ENCODE data around the gene TMEM170A.

The TMEM170A gene

DNA sequence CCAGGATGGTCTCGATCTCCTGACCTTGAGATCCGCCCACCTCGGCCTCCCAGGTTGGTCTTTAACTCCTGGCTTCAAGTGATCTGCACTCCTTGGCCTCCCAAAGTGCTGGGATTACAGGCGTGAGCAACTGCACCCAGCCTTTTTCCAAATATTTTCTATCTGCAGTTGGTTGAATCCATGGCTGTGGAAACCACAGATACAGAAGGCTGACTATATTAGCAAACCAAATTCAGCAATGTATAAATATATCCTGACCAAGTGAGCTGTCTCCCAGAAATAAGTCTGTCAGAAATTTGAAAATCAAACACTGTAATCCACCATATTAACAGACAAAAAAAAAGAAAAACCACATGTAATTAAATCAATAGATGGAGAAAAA, 40.8 kb downstream of the TMEM170A start:
- no CpG with 5 or more reads among the region's 4 CpGs for WGBS (ENCODE audit: insufficient coverage, insufficient read length)
- Histone ChIP-seq H3K27ac (ENCODE audit: low read length) (no peak overlapping the region), H3K4me1 (ENCODE audit: control insufficient read depth, insufficient read depth, low read length) (no peaks in the 10 kb centered on the region), H3K9me3 (ENCODE audit: control insufficient read depth, insufficient read depth, low read length) (no peaks in the 10 kb centered on the region), H3K4me3 (ENCODE audit: low read length) (no peak overlapping the region), H3K27me3 (ENCODE audit: control insufficient read depth, insufficient read depth, low read length) (no peaks in the 10 kb centered on the region), H3K36me3 (ENCODE audit: control insufficient read depth, insufficient read depth, low read length) (no peaks in the 10 kb centered on the region)
- no peak for DNase-seq (ENCODE audit: low read depth, low spot score)

DNA sequence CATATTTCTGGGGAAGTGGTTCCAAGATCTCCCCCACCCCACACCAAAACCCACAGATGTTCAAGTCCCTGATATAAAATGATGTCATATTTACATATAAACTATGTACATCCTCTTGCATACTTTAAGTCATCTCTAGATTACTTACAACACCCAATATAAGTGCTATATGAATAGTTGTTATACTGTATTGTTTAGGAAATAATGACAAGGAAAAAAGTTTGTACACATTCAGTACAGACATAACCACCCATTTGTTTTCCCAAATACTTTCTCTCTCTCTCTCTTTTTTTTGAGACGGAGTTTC, 42.7 kb downstream of the TMEM170A start:
- H3K9me3 ChIP-seq (ENCODE audit: control insufficient read depth, insufficient read depth, low read length): no peaks in the 10 kb centered on the region
- H3K4me3 ChIP-seq (ENCODE audit: low read length): no peak overlapping the region
- no CpG with 5 or more reads among the region's 1 CpG for WGBS (ENCODE audit: insufficient coverage, insufficient read length)
- no peaks in the 10 kb centered on the region for H3K4me1 ChIP-seq (ENCODE audit: control insufficient read depth, insufficient read depth, low read length)
- DNase-seq (ENCODE audit: low read depth, low spot score): no peak
- no peaks in the 10 kb centered on the region for H3K36me3 ChIP-seq (ENCODE audit: control insufficient read depth, insufficient read depth, low read length)
- H3K27me3 ChIP-seq (ENCODE audit: control insufficient read depth, insufficient read depth, low read length): no peaks in the 10 kb centered on the region
- no peak overlapping the region for H3K27ac ChIP-seq (ENCODE audit: low read length)

DNA sequence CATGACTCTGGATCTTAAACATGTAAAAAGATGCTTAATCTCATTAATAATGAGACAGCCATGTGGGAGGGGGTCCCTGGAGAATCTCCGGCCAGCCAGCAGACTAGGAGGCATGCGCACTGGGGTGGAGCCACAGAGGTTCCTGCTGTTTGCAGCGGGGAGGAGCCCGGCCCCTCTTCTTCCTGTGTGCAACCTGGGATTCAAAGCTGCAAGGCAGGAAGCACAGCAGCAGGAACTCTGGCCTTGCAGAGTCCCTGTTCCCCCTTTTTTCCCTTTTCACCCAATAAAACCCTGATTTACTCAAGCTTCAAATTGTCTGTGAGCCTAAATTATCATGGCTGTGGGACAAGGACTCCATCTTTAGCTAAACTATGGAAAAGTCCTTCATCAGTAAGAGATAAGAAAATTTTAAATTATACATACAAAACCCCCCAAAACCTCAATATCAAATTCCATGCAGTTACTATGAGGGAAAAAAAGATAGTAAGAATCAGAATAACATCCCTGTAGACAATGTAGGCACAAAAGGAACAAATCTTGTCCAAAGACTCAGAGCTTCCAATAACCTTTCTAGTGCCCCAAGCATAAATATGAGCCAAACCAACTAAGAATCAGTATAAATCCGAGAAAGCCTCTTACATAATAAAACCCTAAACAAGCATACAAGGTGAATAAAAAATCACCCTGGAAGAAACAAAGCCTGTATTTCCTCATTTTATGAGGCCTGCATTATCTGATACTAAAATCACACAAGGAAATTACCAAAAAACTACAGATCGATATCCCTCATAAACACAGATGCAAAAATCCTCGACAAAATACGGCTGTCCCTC, 43.3 kb downstream of the TMEM170A start:
- no peaks in the 10 kb centered on the region for H3K4me1 ChIP-seq (ENCODE audit: control insufficient read depth, insufficient read depth, low read length)
- H3K9me3 ChIP-seq (ENCODE audit: control insufficient read depth, insufficient read depth, low read length): no peaks in the 10 kb centered on the region
- H3K4me3 ChIP-seq (ENCODE audit: low read length): no peak overlapping the region
- H3K27ac ChIP-seq (ENCODE audit: low read length): no peak overlapping the region
- H3K27me3 ChIP-seq (ENCODE audit: control insufficient read depth, insufficient read depth, low read length): no peaks in the 10 kb centered on the region
- H3K36me3 ChIP-seq (ENCODE audit: control insufficient read depth, insufficient read depth, low read length): no peaks in the 10 kb centered on the region
- peak; percentile 47 for DNase-seq (ENCODE audit: low read depth, low spot score)
- no CpG with 5 or more reads among the region's 8 CpGs for WGBS (ENCODE audit: insufficient coverage, insufficient read length)

DNA sequence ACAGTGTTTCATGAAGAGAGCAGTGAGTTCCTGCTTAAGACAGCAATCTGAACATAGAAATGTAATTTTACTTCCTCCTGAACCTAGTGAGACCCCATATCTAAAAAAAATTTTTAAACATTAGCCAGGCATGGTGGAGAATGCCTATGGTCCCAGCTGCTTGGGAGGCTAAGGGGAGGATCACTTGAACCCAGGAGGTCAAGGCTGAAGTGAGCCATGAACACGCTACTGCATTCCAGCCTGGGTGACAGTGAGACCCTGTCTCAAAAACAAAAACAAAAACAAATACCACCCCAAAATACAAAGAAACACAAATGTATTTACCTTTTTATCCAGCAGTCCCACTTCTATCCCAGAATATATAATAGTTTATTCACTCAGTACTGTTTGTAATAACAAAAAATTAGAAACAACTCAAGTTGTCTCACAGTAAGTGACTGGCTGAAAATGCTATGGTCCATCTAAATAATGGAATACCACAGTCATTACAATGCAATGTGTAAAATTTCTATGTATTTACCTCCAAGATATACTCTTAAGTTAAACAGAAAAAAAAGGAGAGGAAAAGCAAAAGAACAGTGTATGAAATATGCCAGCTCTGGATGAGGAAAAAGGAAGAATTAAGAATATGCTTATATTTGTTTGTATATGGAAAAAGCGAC, 47.5 kb downstream of the TMEM170A start:
- Histone ChIP-seq H3K27me3 (ENCODE audit: control insufficient read depth, insufficient read depth, low read length) (no peaks in the 10 kb centered on the region), H3K27ac (ENCODE audit: low read length) (no peak overlapping the region), H3K36me3 (ENCODE audit: control insufficient read depth, insufficient read depth, low read length) (peaks cover 4% of the 10 kb centered on the region; the same call in 1 of the 2 replicates), H3K4me3 (ENCODE audit: low read length) (no peak overlapping the region), H3K4me1 (ENCODE audit: control insufficient read depth, insufficient read depth, low read length) (no peaks in the 10 kb centered on the region), H3K9me3 (ENCODE audit: control insufficient read depth, insufficient read depth, low read length) (no peaks in the 10 kb centered on the region)
- no peak for DNase-seq (ENCODE audit: low read depth, low spot score)
- WGBS (ENCODE audit: insufficient coverage, insufficient read length): no CpG with 5 or more reads among the region's 2 CpGs

DNA sequence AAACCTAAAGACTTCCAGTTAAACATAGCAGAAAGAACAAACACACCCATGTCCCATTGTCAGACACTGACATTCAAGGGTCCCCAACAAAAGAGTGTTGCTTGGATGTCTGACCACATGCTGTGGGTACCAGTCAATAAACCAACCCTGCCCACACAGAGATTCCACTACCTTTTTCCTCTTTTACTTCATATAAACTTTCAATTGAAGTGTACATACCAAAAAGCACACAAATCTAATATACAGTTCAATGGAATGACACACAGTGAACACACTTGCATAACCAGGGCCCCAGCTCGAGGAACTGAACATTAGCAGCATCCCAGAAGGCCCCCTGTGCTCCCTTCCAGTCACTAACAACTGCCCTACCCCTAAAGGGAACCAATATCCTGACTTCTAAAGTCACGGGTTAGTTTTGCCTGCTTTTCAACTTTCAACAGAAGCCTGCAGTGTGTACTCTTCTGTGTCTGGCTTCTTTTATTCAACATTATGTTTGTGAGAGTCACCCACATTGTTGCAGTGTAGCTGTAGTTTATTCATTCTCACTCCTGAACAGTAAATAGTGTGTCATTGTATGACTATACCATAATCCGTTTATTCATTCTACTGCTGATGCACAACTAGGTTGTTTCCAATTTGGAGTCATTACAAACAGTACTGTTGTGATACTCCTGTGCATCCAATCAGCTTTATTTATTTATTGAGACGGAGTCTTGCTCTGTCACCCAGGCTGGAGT, 49.2 kb downstream of the TMEM170A start:
- Histone ChIP-seq H3K27me3 (ENCODE audit: control insufficient read depth, insufficient read depth, low read length) (no peaks in the 10 kb centered on the region), H3K27ac (ENCODE audit: low read length) (no peak overlapping the region), H3K4me3 (ENCODE audit: low read length) (no peak overlapping the region), H3K9me3 (ENCODE audit: control insufficient read depth, insufficient read depth, low read length) (no peaks in the 10 kb centered on the region), H3K4me1 (ENCODE audit: control insufficient read depth, insufficient read depth, low read length) (no peaks in the 10 kb centered on the region), H3K36me3 (ENCODE audit: control insufficient read depth, insufficient read depth, low read length) (peaks cover 9% of the 10 kb centered on the region; the same call in 1 of the 2 replicates)
- WGBS (ENCODE audit: insufficient coverage, insufficient read length): no CpG with 5 or more reads among the region's 4 CpGs
- no peak for DNase-seq (ENCODE audit: low read depth, low spot score)

DNA sequence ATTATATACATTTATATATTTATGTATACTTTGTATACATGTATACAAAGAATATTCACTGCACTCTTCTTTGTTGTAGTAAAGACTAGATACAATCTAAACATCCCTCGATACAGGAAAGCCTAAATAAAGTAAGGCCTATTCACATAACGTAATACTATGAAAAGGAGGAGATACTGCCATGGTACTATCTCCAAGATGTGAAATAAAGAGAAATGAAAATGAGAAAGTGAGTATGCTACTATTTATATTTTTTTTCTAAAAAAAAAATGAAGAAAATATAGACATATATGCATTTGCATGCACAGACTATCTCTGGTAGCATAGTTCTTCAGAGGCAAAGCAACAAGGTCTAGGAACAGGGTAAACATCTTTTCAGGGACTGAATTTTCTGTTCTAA, 50.5 kb downstream of the TMEM170A start:
- Histone ChIP-seq H3K4me3 (ENCODE audit: low read length) (no peak overlapping the region), H3K9me3 (ENCODE audit: control insufficient read depth, insufficient read depth, low read length) (no peaks in the 10 kb centered on the region), H3K36me3 (ENCODE audit: control insufficient read depth, insufficient read depth, low read length) (peaks cover 9% of the 10 kb centered on the region; the same call in 1 of the 2 replicates), H3K27ac (ENCODE audit: low read length) (no peak overlapping the region), H3K4me1 (ENCODE audit: control insufficient read depth, insufficient read depth, low read length) (no peaks in the 10 kb centered on the region), H3K27me3 (ENCODE audit: control insufficient read depth, insufficient read depth, low read length) (no peaks in the 10 kb centered on the region)
- no CpG with 5 or more reads among the region's 2 CpGs for WGBS (ENCODE audit: insufficient coverage, insufficient read length)
- no peak for DNase-seq (ENCODE audit: low read depth, low spot score)

DNA sequence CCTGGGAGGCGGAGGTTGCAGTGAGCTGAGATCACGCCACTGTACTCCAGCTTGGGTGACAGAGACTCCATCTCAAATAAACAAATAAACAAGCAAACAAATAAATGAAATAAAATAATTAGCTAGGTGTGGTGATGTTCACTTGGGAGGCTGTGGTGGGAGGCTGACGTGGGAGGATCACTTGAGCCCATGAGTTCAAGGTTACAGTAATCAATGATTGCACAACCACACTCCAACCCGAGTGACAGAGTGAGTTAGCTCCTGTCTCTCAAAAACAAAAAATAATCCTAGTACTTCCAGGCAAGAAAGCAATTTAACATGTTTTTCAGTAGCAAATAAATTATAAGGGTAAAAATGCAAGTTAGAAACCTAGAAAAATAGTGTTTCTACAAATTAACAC, 57.5 kb downstream of the TMEM170A start:
- H3K4me1 ChIP-seq (ENCODE audit: control insufficient read depth, insufficient read depth, low read length): no peaks in the 10 kb centered on the region
- H3K9me3 ChIP-seq (ENCODE audit: control insufficient read depth, insufficient read depth, low read length): no peaks in the 10 kb centered on the region
- H3K36me3 ChIP-seq (ENCODE audit: control insufficient read depth, insufficient read depth, low read length): peaks cover 3% of the 10 kb centered on the region; the same call in 1 of the 2 replicates
- H3K4me3 ChIP-seq (ENCODE audit: low read length): no peak overlapping the region
- WGBS (ENCODE audit: insufficient coverage, insufficient read length): no CpG with 5 or more reads among the region's 4 CpGs
- no peak overlapping the region for H3K27ac ChIP-seq (ENCODE audit: low read length)
- no peaks in the 10 kb centered on the region for H3K27me3 ChIP-seq (ENCODE audit: control insufficient read depth, insufficient read depth, low read length)
- DNase-seq (ENCODE audit: low read depth, low spot score): no peak

DNA sequence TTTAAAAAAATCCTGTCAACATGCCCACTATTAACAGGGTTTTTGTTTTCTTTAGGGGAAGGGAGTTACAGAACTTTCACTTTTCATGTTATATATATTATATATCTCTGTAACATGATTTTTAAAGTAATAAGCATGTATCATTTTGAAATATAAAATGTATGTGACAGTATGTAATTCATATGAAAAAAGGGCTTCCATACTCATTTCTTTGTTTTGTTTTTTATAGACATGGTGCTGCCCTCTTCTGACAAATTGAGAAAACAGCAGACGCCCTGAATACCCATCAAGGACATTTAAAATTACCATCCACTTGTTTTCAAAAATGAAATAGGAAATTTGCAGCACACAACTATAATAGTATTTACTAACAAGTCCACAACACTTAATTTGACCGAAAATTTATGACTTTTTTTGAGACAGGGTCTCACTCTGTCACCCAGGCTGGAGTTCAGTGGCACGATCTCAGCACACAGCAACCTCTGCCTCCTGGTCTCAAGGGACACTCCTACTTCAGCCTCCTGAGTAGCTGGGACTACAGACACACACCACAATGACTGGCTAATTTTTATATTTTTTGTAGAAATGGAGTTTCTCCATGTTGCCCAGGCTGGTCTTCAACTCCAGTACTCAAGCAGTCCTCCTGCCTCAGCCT, 61.5 kb downstream of the TMEM170A start:
- no peak for DNase-seq (ENCODE audit: low read depth, low spot score)
- no peaks in the 10 kb centered on the region for H3K4me1 ChIP-seq (ENCODE audit: control insufficient read depth, insufficient read depth, low read length)
- no CpG with 5 or more reads among the region's 3 CpGs for WGBS (ENCODE audit: insufficient coverage, insufficient read length)
- no peaks in the 10 kb centered on the region for H3K9me3 ChIP-seq (ENCODE audit: control insufficient read depth, insufficient read depth, low read length)
- H3K4me3 ChIP-seq (ENCODE audit: low read length): no peak overlapping the region
- no peaks in the 10 kb centered on the region for H3K36me3 ChIP-seq (ENCODE audit: control insufficient read depth, insufficient read depth, low read length)
- H3K27me3 ChIP-seq (ENCODE audit: control insufficient read depth, insufficient read depth, low read length): no peaks in the 10 kb centered on the region
- no peak overlapping the region for H3K27ac ChIP-seq (ENCODE audit: low read length)

DNA sequence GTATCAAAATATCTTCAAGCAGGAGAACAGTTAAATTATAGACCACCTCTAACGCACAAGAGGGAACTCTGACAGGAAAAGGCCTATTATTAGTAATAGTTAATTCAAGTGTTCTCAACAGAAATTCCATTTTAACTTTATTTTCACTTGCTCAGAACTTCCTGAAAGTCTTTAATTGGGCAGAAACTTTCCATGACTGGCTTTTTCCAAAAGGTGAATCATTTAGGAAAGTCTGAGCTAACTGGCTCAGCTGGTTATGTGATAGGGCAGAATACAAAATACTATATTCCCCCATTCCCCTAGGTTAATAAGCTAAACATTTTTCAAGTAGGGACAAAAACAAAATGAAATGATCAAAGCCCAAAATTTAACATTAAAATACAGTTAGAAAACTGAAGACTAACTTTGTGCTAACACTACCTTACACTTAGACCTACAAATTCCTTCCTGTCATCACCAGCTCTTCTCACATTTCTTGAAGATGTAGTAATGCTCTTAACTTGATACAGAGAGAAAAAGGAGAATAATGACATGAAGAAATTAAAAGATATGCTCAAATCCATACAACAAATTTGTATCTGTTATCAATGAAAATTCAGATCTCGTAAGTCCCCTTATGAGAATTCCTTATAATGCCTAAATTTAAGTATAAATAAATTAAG, 62.2 kb downstream of the TMEM170A start:
- Histone ChIP-seq H3K9me3 (ENCODE audit: control insufficient read depth, insufficient read depth, low read length) (no peaks in the 10 kb centered on the region), H3K27ac (ENCODE audit: low read length) (no peak overlapping the region), H3K4me3 (ENCODE audit: low read length) (no peak overlapping the region), H3K4me1 (ENCODE audit: control insufficient read depth, insufficient read depth, low read length) (no peaks in the 10 kb centered on the region), H3K36me3 (ENCODE audit: control insufficient read depth, insufficient read depth, low read length) (no peaks in the 10 kb centered on the region), H3K27me3 (ENCODE audit: control insufficient read depth, insufficient read depth, low read length) (no peaks in the 10 kb centered on the region)
- no CpG with 5 or more reads among the region's 2 CpGs for WGBS (ENCODE audit: insufficient coverage, insufficient read length)
- DNase-seq (ENCODE audit: low read depth, low spot score): no peak

DNA sequence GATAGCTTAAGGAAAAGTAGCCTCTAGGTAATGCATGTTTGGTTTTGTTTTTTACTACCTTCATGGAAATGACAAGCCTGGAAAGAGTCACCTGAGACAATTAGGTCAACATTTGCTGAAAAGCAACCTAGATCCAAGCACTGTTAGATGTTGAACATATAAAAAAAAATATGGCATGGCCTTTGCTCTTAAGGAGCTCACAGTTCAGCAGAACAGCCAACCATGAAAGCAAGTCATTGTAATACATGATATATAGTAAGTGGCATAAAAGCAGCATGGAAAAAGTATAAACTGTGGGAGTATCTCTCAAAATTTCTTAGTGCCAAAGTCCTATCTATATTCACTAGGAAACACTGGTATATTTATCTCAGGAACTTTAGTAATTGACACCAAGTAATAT, 62.8 kb downstream of the TMEM170A start:
- H3K9me3 ChIP-seq (ENCODE audit: control insufficient read depth, insufficient read depth, low read length): no peaks in the 10 kb centered on the region

More for the DNA sequence above, 62.8 kb downstream of the TMEM170A start:
- DNase-seq (ENCODE audit: low read depth, low spot score): no peak
- Histone ChIP-seq H3K4me3 (ENCODE audit: low read length) (no peak overlapping the region), H3K27ac (ENCODE audit: low read length) (no peak overlapping the region), H3K4me1 (ENCODE audit: control insufficient read depth, insufficient read depth, low read length) (no peaks in the 10 kb centered on the region), H3K27me3 (ENCODE audit: control insufficient read depth, insufficient read depth, low read length) (no peaks in the 10 kb centered on the region), H3K36me3 (ENCODE audit: control insufficient read depth, insufficient read depth, low read length) (no peaks in the 10 kb centered on the region)
